WI38 (cell line): ENCODE results near the gene ITPK1.

Experiments
- H3K4me3 ChIP-seq: 2 replicates; pipeline ENCODE4 v1.5.1; 2011; ENCODE audit warnings: low read depth, mild to moderate bottlenecking, control low read depth, low read length
- CTCF ChIP-seq: IDR thresholded peaks from 2 replicates; pipeline ENCODE4 v1.5.1; 2012; ENCODE audit warnings: low read depth, mild to moderate bottlenecking, control low read depth, low read length

The ITPK1 gene

DNA sequence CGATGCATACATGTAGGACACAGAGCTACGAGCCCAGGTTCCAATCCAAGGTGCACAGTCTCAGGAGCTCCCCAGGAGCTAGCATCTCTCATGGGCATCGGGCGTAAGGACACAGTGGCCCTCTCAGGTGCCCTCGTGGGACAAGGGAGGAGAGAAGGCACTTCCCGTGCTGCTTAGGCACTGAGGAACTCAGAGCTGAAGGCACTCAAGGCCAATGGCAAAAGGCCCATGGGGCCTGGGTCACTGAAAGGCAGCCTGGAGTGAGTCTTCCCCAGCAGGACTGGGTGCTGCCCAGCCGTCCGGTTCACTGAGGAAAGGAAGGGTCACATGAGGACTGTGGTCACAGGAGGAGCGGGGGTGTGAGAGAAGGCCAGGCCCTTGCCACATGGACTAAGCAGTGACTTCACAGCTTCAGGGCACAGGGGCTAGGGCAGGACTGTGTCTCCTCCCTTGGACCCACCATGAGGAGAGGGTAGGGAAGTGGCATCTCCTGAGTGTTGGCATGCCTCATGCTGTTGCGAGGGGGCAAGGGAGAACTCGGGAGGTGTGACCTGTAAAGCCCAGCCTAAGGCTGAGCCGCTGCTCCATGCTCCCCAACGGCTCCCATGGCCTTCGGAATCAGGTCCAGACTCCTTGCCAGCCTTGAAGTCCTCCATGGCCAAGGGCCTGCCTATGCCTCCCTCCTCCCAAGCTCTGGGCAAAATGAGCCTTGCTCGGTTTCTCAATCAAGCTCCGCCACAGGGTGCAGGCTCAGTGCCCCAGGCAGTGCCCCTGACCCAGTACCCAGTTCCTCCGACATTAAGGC is 141.0 kb downstream of the ITPK1 start:
- TF ChIP-seq CTCF: no peak
- no peak overlapping the region for H3K4me3 ChIP-seq

- no peak for TF ChIP-seq CTCF
- no peak overlapping the region for H3K4me3 ChIP-seq
These were observed 141.8 kb downstream of the ITPK1 start for GRCh38 chr14:92973798-92974372.

DNA sequence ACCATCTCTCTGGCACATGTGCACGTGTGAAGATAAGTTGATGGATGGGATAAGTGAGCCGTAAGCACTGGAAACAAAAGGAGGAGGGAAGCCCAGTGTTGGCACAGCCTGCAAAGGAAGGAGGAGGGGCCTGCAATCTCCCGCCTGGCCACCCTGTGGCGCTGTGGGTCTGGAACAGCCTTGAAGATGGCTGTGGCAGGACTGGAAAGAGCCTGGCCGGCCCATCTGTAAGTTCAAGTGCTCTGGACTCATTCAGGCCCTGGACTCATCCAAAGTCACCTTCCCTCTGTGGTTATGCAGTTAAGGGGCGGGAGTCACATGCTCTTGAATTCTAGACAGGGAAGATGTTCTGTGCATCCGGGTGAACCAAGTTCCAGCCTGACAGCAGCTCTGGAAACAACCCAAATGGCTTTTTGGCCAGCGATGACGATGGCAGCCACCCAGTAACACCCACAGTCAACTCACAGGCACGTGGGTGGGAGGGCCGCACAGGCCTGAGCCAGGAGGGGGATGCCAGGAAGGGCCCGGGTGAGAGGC is 142.4 kb downstream of the ITPK1 start:
- TF ChIP-seq CTCF: peak; percentile 63
- no peak overlapping the region for H3K4me3 ChIP-seq

DNA sequence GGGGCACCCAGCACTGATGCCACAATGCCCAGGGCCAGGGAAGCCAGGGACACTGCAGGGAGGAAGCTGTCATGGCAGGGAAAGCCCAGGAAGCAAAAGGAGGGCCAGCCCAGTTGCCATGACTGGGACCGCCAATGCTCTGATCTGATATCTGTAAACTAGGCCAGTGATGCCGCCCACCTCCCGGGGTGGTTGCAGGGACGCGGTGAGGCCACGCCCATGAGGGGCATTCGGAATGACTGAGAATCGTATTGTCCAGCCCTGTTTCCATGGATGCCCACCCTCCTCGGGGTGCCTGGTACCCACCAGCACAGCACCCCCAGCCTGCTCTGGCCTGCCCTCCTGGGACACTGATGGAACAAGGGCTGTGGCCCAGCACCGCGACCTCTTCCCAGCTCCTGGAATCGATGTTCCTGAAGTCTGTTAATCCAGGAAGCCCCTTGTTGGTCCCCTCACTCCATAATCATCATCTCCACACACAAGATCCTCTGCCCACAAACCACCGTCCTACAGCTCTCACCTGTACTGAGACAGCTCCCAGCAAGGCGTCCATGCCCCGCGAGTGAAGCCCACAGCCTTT is 144.0 kb downstream of the ITPK1 start:
- no peak for TF ChIP-seq CTCF

GRCh38 chr14:92970271-92970670 is 145.5 kb downstream of the ITPK1 start:
- no peak overlapping the region for H3K4me3 ChIP-seq
- no peak for TF ChIP-seq CTCF

More for the DNA sequence above, 144.0 kb downstream of the ITPK1 start:
- H3K4me3 ChIP-seq: no peak overlapping the region

DNA sequence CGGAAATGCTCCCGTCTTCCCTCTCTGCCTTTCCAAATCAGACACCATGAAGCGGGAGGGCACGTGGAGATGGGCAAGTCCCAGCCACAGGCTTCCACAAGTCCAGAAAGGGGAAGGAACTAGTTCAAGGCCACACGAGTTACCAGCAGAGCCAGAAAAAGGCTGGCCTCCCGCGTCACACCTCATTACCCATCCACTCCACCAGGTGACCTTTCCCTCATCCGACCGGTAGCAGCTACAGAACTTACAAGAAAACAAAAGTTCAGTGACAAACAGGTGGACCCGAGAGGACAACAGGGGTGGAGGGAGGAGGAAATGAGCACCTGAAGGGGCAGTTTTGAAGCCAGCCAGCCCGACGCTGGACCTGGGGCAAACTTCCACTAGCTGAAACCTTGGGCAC is 145.9 kb downstream of the ITPK1 start:
- H3K4me3 ChIP-seq: no peak overlapping the region

More for the DNA sequence above, 145.9 kb downstream of the ITPK1 start:
- TF ChIP-seq CTCF: no peak
